ENCODE data around the gene SCFD2.

- TF ChIP-seq POLR2A (IDR thresholded peaks at IDR 0.05) (no peak), CTCF (IDR thresholded peaks at IDR 0.05) (no peak)
Measured at GRCh38 chr4:53057679-53058078, 308.2 kb downstream of the SCFD2 start.

Data from ovary (tissue), 3 donors.